ENCODE measurements around the gene NFATC2.

The NFATC2 gene

DNA sequence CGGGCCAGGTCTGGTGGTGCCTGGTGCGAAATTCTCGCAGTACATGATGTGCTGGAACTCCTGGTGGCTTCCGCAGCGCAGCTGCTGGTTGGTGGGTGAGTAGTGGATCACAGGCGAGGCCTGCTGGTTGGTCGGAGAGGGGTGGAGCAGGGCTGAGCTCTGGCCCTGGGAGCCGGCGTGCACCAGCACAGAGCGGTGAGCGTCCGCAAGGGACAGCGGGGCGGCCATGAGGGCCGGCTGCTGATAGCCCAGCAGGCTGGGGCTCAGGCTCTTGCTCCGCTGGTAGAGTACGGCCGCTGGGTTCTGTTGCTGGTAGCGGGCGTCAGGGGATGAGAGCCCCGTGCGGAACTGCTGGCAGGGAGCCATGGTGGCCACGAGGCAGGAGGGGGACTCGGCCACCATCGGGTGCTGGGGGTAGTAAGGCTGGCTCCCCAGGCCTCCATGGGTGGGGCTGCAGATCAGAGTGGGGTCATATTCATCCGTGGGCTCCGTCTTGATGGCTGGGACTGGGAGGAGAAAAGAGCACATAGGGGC, 110.2 kb downstream of the NFATC2 start:
- Histone ChIP-seq H3K9me3 (ENCODE audit: insufficient read depth, low read length) (no peaks in the 10 kb centered on the region), H3K9ac (ENCODE audit: low read length) (no peak overlapping the region), H3K4me1 (ENCODE audit: low read length) (peaks cover 19% of the 10 kb centered on the region), H4K20me1 (ENCODE audit: insufficient read depth, low read length) (peaks cover 21% of the 10 kb centered on the region), H3K27me3 (ENCODE audit: low read depth, low read length) (no peaks in the 10 kb centered on the region), H3K4me2 (ENCODE audit: low read length) (no peak overlapping the region), H3K36me3 (replicated peaks; ENCODE audit: low read depth, low read length) (peaks cover 87% of the 10 kb centered on the region), H2AFZ (ENCODE audit: low read depth, low read length) (no peak overlapping the region), H3K27ac (ENCODE audit: low read length) (no peak overlapping the region), H3K79me2 (ENCODE audit: low read length) (0 out of 2 replicates have a peak, but pooled peaks cover 3% of the 10 kb centered on the region), H3K4me3 (ENCODE audit: low read length) (no peak overlapping the region)
- TF ChIP-seq, protein P1, sequence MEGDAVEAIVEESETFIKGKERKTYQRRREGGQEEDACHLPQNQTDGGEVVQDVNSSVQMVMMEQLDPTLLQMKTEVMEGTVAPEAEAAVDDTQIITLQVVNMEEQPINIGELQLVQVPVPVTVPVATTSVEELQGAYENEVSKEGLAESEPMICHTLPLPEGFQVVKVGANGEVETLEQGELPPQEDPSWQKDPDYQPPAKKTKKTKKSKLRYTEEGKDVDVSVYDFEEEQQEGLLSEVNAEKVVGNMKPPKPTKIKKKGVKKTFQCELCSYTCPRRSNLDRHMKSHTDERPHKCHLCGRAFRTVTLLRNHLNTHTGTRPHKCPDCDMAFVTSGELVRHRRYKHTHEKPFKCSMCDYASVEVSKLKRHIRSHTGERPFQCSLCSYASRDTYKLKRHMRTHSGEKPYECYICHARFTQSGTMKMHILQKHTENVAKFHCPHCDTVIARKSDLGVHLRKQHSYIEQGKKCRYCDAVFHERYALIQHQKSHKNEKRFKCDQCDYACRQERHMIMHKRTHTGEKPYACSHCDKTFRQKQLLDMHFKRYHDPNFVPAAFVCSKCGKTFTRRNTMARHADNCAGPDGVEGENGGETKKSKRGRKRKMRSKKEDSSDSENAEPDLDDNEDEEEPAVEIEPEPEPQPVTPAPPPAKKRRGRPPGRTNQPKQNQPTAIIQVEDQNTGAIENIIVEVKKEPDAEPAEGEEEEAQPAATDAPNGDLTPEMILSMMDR (IDR thresholded peaks at IDR 0.05; ENCODE audit: low read depth, low read length) = no peak
- TF ChIP-seq EZH2phosphoT487 (IDR thresholded peaks at IDR 0.05; ENCODE audit: low read depth) = no peak

DNA sequence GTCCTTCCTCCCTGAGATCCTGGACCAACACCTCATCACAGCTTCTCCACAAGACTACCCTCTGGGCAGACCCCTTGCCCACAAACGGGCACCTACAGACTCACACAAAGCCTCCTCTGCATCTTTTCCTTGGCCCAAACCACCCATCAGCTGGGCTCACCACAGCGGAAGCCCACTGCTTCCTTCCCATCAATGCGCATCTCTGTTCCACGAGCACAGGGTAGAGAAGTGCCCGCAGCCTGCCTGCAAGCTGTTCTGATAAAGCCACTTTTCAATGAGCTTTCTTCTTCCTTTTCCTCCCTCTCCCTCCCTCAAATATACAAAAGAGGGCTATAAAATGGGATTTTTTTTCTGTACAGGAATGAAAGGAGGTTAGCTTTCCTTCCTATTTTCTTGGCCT, 111.2 kb downstream of the NFATC2 start:
- no peaks in the 10 kb centered on the region for H3K9me3 ChIP-seq (ENCODE audit: insufficient read depth, low read length)
- no peak overlapping the region for H3K27ac ChIP-seq (ENCODE audit: low read length)
- H3K4me3 ChIP-seq (ENCODE audit: low read length) = no peak overlapping the region
- no peak overlapping the region for H3K9ac ChIP-seq (ENCODE audit: low read length)
- H2AFZ ChIP-seq (ENCODE audit: low read depth, low read length) = no peak overlapping the region
- no peaks in the 10 kb centered on the region for H3K27me3 ChIP-seq (ENCODE audit: low read depth, low read length)
- H3K79me2 ChIP-seq (ENCODE audit: low read length) = peaks cover 11% of the 10 kb centered on the region; the same call in 1 of the 2 replicates
- peaks cover 20% of the 10 kb centered on the region; the same call in 1 of the 2 replicates for H4K20me1 ChIP-seq (ENCODE audit: insufficient read depth, low read length)
- peaks cover 20% of the 10 kb centered on the region for H3K4me1 ChIP-seq (ENCODE audit: low read length)
- peaks cover 91% of the 10 kb centered on the region for H3K36me3 ChIP-seq (replicated peaks; ENCODE audit: low read depth, low read length)
- H3K4me2 ChIP-seq (ENCODE audit: low read length) = no peak overlapping the region
- no peak for TF ChIP-seq EZH2phosphoT487 (IDR thresholded peaks at IDR 0.05; ENCODE audit: low read depth)
- TF ChIP-seq, protein P1 (IDR thresholded peaks at IDR 0.05; ENCODE audit: low read depth, low read length) = no peak

GRCh38 chr20:51430198-51430950, 112.1 kb downstream of the NFATC2 start:
- H3K4me3 ChIP-seq (ENCODE audit: low read length) = no peak overlapping the region
- no peak for TF ChIP-seq EZH2phosphoT487 (IDR thresholded peaks at IDR 0.05; ENCODE audit: low read depth)
- TF ChIP-seq, protein P1 (IDR thresholded peaks at IDR 0.05; ENCODE audit: low read depth, low read length) = no peak
- H4K20me1 ChIP-seq (ENCODE audit: insufficient read depth, low read length) = peaks cover 24% of the 10 kb centered on the region
- H3K4me1 ChIP-seq (ENCODE audit: low read length) = peaks cover 28% of the 10 kb centered on the region
- no peak overlapping the region for H3K4me2 ChIP-seq (ENCODE audit: low read length)
- H3K27me3 ChIP-seq (ENCODE audit: low read depth, low read length) = no peaks in the 10 kb centered on the region
- H3K36me3 ChIP-seq (replicated peaks; ENCODE audit: low read depth, low read length) = peaks cover 91% of the 10 kb centered on the region
- H3K79me2 ChIP-seq (ENCODE audit: low read length) = peaks cover 16% of the 10 kb centered on the region
- H2AFZ ChIP-seq (ENCODE audit: low read depth, low read length) = no peak overlapping the region
- no peak overlapping the region for H3K27ac ChIP-seq (ENCODE audit: low read length)
- no peaks in the 10 kb centered on the region for H3K9me3 ChIP-seq (ENCODE audit: insufficient read depth, low read length)
- H3K9ac ChIP-seq (ENCODE audit: low read length) = no peak overlapping the region

- Histone ChIP-seq H3K79me2 (ENCODE audit: low read length) (peaks cover 17% of the 10 kb centered on the region), H2AFZ (ENCODE audit: low read depth, low read length) (no peak overlapping the region), H4K20me1 (ENCODE audit: insufficient read depth, low read length) (peaks cover 24% of the 10 kb centered on the region), H3K4me1 (ENCODE audit: low read length) (peaks cover 35% of the 10 kb centered on the region), H3K27ac (ENCODE audit: low read length) (no peak overlapping the region), H3K9me3 (ENCODE audit: insufficient read depth, low read length) (no peaks in the 10 kb centered on the region), H3K27me3 (ENCODE audit: low read depth, low read length) (no peaks in the 10 kb centered on the region), H3K36me3 (replicated peaks; ENCODE audit: low read depth, low read length) (peaks cover 85% of the 10 kb centered on the region), H3K9ac (ENCODE audit: low read length) (no peak overlapping the region), H3K4me3 (ENCODE audit: low read length) (no peak overlapping the region), H3K4me2 (ENCODE audit: low read length) (no peak overlapping the region)
- no peak for TF ChIP-seq EZH2phosphoT487 (IDR thresholded peaks at IDR 0.05; ENCODE audit: low read depth)
- TF ChIP-seq, protein P1 (IDR thresholded peaks at IDR 0.05; ENCODE audit: low read depth, low read length) = no peak
These were observed 112.8 kb downstream of the NFATC2 start for GRCh38 chr20:51429696-51430095.

Measured in OCI-LY3 (cell line).